ENCODE data around the gene LIPJ. TPM values are rescaled to one million over a fixed set of nuclear protein-coding genes. Genes with fewer than 3 reads are reported as not detected.
A peak's percentile ranks its signal among the peaks of the same experiment; 100 is the strongest.

Gene LIPJ
- total RNA-seq, 4 donors from 2014 or later: 0.09 to 0.15 TPM; not detected in 2

DNA sequence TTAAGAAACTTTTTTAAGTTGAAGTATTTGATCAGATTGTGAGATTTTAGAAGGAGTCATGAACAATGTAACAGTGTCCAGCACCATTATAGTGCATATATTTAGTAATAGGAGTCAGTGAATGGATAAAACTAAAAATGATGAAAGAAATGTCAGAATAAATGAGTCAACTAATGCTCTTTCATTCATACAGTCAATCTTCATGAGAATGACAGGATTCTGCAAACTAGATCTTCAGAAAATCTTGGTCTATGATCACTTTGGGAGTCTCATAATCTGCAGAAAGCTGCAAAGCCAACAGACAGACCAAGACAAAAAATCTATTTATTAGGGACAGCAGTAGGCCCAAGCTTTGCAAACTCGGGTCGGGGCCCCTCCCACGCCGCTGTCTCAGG lies 4.2 kb upstream of the LIPJ start:
- DNase-seq (no peak), ATAC-seq (peak in 1 of 2 donors; percentile 21)
- no peak for TF ChIP-seq POLR2A (IDR thresholded peaks at IDR 0.05)
- TF ChIP-seq, protein P1, sequence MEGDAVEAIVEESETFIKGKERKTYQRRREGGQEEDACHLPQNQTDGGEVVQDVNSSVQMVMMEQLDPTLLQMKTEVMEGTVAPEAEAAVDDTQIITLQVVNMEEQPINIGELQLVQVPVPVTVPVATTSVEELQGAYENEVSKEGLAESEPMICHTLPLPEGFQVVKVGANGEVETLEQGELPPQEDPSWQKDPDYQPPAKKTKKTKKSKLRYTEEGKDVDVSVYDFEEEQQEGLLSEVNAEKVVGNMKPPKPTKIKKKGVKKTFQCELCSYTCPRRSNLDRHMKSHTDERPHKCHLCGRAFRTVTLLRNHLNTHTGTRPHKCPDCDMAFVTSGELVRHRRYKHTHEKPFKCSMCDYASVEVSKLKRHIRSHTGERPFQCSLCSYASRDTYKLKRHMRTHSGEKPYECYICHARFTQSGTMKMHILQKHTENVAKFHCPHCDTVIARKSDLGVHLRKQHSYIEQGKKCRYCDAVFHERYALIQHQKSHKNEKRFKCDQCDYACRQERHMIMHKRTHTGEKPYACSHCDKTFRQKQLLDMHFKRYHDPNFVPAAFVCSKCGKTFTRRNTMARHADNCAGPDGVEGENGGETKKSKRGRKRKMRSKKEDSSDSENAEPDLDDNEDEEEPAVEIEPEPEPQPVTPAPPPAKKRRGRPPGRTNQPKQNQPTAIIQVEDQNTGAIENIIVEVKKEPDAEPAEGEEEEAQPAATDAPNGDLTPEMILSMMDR (IDR thresholded peaks at IDR 0.05 in 4 of 5, conservative IDR thresholded peaks at IDR 0.05 in 1 of 5): no peak
- Histone ChIP-seq H3K27ac (peak overlapping the region; percentile 88 to 98 (median 92)), H3K4me1 (peaks cover 0 to 6% of the 10 kb centered on the region in 2 donors), H3K9me3 (no peaks in the 10 kb centered on the region), H3K4me3 (peak overlapping the region; percentile 68 to 97 (median 84)), H3K27me3 (no peaks in the 10 kb centered on the region), H3K36me3 (no peaks in the 10 kb centered on the region)
- in situ Hi-C loops (cut with MboI; ENCODE audit: low sequenced_read_pairs in 4 of 4): loop anchor here in 1 of 4 donors (25.0 kb wide), 1 partner anchor 230 kb away; the partner anchor contains the start of gene LIPM
- intact Hi-C loops (cut with DNase I; ENCODE audit: low total_unique reads): no loop called here

DNA sequence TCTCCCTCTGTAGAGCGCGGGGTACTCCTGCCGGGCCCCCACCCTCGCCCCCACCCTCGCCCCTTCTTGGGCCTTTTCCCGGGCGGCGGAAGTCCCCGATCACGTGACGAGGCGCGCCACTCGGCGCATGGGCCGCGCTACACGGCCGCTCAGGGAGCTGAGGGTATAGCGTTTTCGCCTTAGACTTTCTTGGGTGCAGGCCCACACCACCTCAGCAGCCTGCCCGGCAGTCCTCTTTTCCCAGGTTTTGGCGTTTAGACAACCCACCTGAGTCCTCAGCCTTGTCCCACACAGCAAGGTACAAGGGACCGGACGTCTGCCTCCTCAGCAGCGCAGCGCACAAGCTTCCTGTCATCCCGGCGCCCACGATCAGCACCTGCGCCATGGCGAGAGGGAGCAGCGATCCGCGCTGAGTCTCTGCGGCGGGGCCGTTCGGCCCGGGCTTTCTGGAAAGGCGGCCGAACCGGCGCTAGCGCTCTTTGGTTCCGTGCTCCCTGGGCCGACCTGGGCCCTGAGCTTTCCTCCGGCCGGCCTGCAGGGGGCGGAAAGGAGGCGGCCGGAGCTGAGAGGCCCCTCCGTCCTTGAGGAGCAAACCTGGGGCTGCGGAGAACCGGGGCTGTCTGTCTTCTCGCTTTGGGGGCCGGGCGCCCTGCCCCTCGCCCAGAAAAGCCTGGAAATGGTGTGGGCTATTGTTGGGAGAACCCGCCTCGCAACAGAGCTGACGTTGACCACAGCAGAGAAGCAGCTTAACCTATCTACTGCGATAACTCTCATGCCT lies 3.6 kb upstream of the LIPJ start, which contains the start of gene RNLS:
Gene RNLS (minus strand): TSS at position 513 of the 778 bp plus-strand sequence.
- H3K9me3 ChIP-seq: no peaks in the 10 kb centered on the region
- DNase-seq: peak; percentile 7 to 66
- peaks cover 0 to 6% of the 10 kb centered on the region in 2 donors for H3K4me1 ChIP-seq
- peak within 1 kb of the TSS; percentile 68 to 97 (median 84) for H3K4me3 ChIP-seq
- intact Hi-C loops (cut with DNase I; ENCODE audit: low total_unique reads) (no loop called here), in situ Hi-C loops (cut with MboI; ENCODE audit: low sequenced_read_pairs in 4 of 4) (loop anchor here in 1 of 4 donors (25.0 kb wide), 1 partner anchor 229 kb away; the partner anchor contains the start of gene LIPM)
- TF ChIP-seq POLR2A (IDR thresholded peaks at IDR 0.05): peak in 1 of 2 donors; percentile 31
- TF ChIP-seq, protein P1 (IDR thresholded peaks at IDR 0.05 in 4 of 5, conservative IDR thresholded peaks at IDR 0.05 in 1 of 5): peak; percentile 69 to 84 (median 80)
- no peaks in the 10 kb centered on the region for H3K27me3 ChIP-seq
- ATAC-seq: peak; percentile 96
- H3K27ac ChIP-seq: peak within 1 kb of the TSS; percentile 88 to 98 (median 92)
- H3K36me3 ChIP-seq: no peaks in the 10 kb centered on the region

DNA sequence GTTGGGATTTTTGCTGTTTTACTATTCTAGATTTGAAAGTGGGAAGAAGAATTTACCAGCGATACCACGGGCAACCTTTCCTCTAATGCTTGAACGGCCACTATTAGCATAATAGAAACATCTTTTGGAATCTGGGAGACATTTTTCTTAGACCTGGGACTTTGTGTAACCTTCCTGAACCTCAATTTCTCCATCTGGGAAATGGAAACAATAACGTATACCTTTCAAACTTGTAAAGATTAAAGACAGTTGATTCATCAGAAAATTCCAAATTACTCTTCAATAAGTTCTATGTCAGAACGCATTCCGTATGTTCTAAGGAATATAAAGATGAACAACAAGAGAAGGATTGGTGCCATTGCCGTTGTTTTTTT lies 3.0 kb upstream of the LIPJ start:
- H3K27ac ChIP-seq: peak overlapping the region; percentile 88 to 98 (median 92)
- intact Hi-C loops (cut with DNase I; ENCODE audit: low total_unique reads): no loop called here
- in situ Hi-C loops (cut with MboI; ENCODE audit: low sequenced_read_pairs in 4 of 4): loop anchor here in 1 of 4 donors (25.0 kb wide), 1 partner anchor 229 kb away; the partner anchor contains the start of gene LIPM

DNA sequence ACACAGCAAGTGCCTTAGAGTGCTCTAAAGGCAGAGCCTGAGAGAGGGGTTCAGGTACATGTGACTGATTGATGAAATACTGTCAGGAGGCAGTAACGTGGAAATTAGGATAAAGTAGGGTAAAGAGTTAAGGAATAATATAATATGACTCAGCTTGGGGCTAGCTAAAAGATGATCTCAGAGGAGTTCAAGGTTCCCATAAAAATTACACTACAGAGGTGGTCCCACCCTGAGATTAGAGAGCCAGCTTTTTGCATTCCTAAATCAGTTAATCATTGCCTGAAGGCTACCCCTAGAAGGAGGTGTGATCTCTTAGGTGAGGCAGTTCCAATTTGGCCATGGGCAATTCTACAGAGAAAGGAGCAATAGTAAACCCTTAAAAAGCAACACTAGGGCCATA lies 5.8 kb downstream of the LIPJ start:
- Histone ChIP-seq H3K9me3 (no peaks in the 10 kb centered on the region), H3K27ac (no peak overlapping the region), H3K36me3 (no peaks in the 10 kb centered on the region), H3K4me1 (no peaks in the 10 kb centered on the region), H3K27me3 (no peaks in the 10 kb centered on the region), H3K4me3 (no peak overlapping the region)
- intact Hi-C loops (cut with DNase I; ENCODE audit: low total_unique reads) (no loop called here), in situ Hi-C loops (cut with MboI; ENCODE audit: low sequenced_read_pairs in 4 of 4) (loop anchor here in 1 of 4 donors (25.0 kb wide), 1 partner anchor 220 kb away; the partner anchor contains the start of gene LIPM)
- TF ChIP-seq POLR2A (IDR thresholded peaks at IDR 0.05): no peak
- TF ChIP-seq, protein P1 (IDR thresholded peaks at IDR 0.05 in 4 of 5, conservative IDR thresholded peaks at IDR 0.05 in 1 of 5): no peak
- DNase-seq (no peak), ATAC-seq (no peak)

More for the DNA sequence above, 3.0 kb upstream of the LIPJ start:
- no peaks in the 10 kb centered on the region for H3K27me3 ChIP-seq
- peak overlapping the region; percentile 68 to 97 (median 84) for H3K4me3 ChIP-seq
- ATAC-seq (no peak), DNase-seq (no peak)
- H3K36me3 ChIP-seq: no peaks in the 10 kb centered on the region
- no peaks in the 10 kb centered on the region for H3K9me3 ChIP-seq
- H3K4me1 ChIP-seq: peaks cover 0 to 6% of the 10 kb centered on the region in 2 donors
- TF ChIP-seq POLR2A (IDR thresholded peaks at IDR 0.05): no peak
- TF ChIP-seq, protein P1 (IDR thresholded peaks at IDR 0.05 in 4 of 5, conservative IDR thresholded peaks at IDR 0.05 in 1 of 5): no peak

Measured in gastrocnemius medialis (tissue), 4 donors.